Measurements from ENCODE around the gene PNLIPRP1. TPM values are rescaled to one million over a fixed set of nuclear protein-coding genes. Genes with fewer than 3 reads are reported as not detected.

Gene PNLIPRP1
- total RNA-seq, 1 donor from 2014 or later: not detected

DNA sequence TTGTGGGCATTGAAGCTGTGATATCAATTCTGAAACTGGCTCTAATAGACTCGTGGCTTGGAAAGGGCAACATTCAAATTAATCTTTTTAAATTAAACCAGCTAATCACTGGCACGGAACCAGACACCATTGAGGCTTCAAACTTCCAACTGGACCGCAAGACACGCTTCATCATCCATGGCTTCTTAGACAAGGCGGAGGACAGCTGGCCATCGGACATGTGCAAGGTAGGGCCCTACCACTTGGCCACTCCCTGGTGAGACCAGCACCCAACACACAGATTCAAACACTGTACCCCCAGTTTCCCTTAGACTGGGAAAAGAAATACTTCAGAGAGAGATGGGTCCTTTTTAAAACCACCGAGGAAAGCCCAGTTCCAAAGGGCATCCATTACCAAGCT is 35.1 kb downstream of the PNLIPRP1 start:
- no peak for DNase-seq
- no peaks in the 10 kb centered on the region for H3K9me3 ChIP-seq (replicated peaks)
- no peak overlapping the region for H3K4me3 ChIP-seq
- no peak for TF ChIP-seq CTCF (IDR thresholded peaks at IDR 0.05; ENCODE audit: borderline replicate concordance)
- H3K4me1 ChIP-seq: peaks cover 8% of the 10 kb centered on the region
- peaks cover 79% of the 10 kb centered on the region for H3K27me3 ChIP-seq (ENCODE audit: low read depth)
- no peaks in the 10 kb centered on the region for H3K36me3 ChIP-seq
- intact Hi-C loops (cut with micrococcal nuclease): no loop called here
- no peak overlapping the region for H3K27ac ChIP-seq (replicated peaks)

GRCh38 chr10:116626815-116627214 is 36.1 kb downstream of the PNLIPRP1 start:
- Histone ChIP-seq H3K27me3 (ENCODE audit: low read depth) (peaks cover 78% of the 10 kb centered on the region), H3K36me3 (no peaks in the 10 kb centered on the region), H3K9me3 (replicated peaks) (no peaks in the 10 kb centered on the region), H3K4me1 (peaks cover 8% of the 10 kb centered on the region), H3K27ac (replicated peaks) (no peak overlapping the region), H3K4me3 (no peak overlapping the region)
- no peak for TF ChIP-seq CTCF (IDR thresholded peaks at IDR 0.05; ENCODE audit: borderline replicate concordance)
- DNase-seq: no peak
- intact Hi-C loops (cut with micrococcal nuclease): no loop called here

GRCh38 chr10:116627386-116627933 is 36.7 kb downstream of the PNLIPRP1 start:
- DNase-seq: no peak
- intact Hi-C loops (cut with micrococcal nuclease): no loop called here
- Histone ChIP-seq H3K4me3 (peak overlapping the region; percentile 55), H3K27ac (replicated peaks) (no peak overlapping the region), H3K9me3 (replicated peaks) (no peaks in the 10 kb centered on the region), H3K4me1 (peaks cover 8% of the 10 kb centered on the region), H3K27me3 (ENCODE audit: low read depth) (peaks cover 72% of the 10 kb centered on the region), H3K36me3 (no peaks in the 10 kb centered on the region)
- TF ChIP-seq CTCF (IDR thresholded peaks at IDR 0.05; ENCODE audit: borderline replicate concordance): peak; percentile 62

GRCh38 chr10:116629340-116629739 is 38.6 kb downstream of the PNLIPRP1 start:
- Histone ChIP-seq H3K27me3 (ENCODE audit: low read depth) (peaks cover 53% of the 10 kb centered on the region), H3K27ac (replicated peaks) (no peak overlapping the region), H3K9me3 (replicated peaks) (no peaks in the 10 kb centered on the region), H3K4me3 (no peak overlapping the region), H3K4me1 (peaks cover 8% of the 10 kb centered on the region), H3K36me3 (no peaks in the 10 kb centered on the region)
- DNase-seq: no peak
- TF ChIP-seq CTCF (IDR thresholded peaks at IDR 0.05; ENCODE audit: borderline replicate concordance): no peak
- intact Hi-C loops (cut with micrococcal nuclease): no loop called here

GRCh38 chr10:116630020-116630419 is 39.3 kb downstream of the PNLIPRP1 start:
- no peak overlapping the region for H3K4me3 ChIP-seq
- H3K27ac ChIP-seq (replicated peaks): no peak overlapping the region
- no peak for DNase-seq
- peaks cover 8% of the 10 kb centered on the region for H3K4me1 ChIP-seq
- no peaks in the 10 kb centered on the region for H3K9me3 ChIP-seq (replicated peaks)
- intact Hi-C loops (cut with micrococcal nuclease): no loop called here
- no peak for TF ChIP-seq CTCF (IDR thresholded peaks at IDR 0.05; ENCODE audit: borderline replicate concordance)
- peaks cover 46% of the 10 kb centered on the region for H3K27me3 ChIP-seq (ENCODE audit: low read depth)
- H3K36me3 ChIP-seq: no peaks in the 10 kb centered on the region

Data from left ventricle myocardium inferior (tissue), 1 donor.